K562 (cell line): ENCODE measurements around the gene TUBGCP5.

ENCODE experiments used
- CBX8 ChIP-seq: fragments of 200-600 bp; sonication (generic); IDR thresholded peaks from 2 replicates; pipeline ENCODE4 v1.6.1; 2012; ENCODE audit warnings: borderline replicate concordance, mixed run types, low read depth, mild to moderate bottlenecking, moderate library complexity, mixed read lengths, low read length, control low read depth, inconsistent platforms; ENCODE audit not compliant: poor library complexity, severe bottlenecking; ENCODE audit errors: extremely low read depth
- CTCF ChIP-seq, 3 experiments: IDR thresholded peaks in 2 of 3; conservative IDR thresholded peaks in 1 of 3; 2 replicates each; pipeline ENCODE4 v1.5.1; 2011 to 2012; ENCODE audit warnings: low read length in 3 of 3, mild to moderate bottlenecking in 3 of 3, control low read depth in 2 of 3, improper control_type of control experiment in 1 of 3, inconsistent platforms in 1 of 3, low read depth in 1 of 3, mixed read lengths in 1 of 3, moderate library complexity in 1 of 3; ENCODE audit not compliant: insufficient read depth in 2 of 3
- POLR2A ChIP-seq: fragments of 450-650 bp; conservative IDR thresholded peaks from 2 replicates; pipeline ENCODE4 v1.6.1; 2016
- SMC3 ChIP-seq: conservative IDR thresholded peaks from 2 replicates; pipeline ENCODE4 v1.6.1; 2011; ENCODE audit warnings: low read depth, low read length, improper control_type of control experiment; ENCODE audit not compliant: insufficient read depth
- SREBF2 ChIP-seq: sonication (generic); formaldehyde crosslinking; IDR thresholded peaks from 2 replicates; pipeline ENCODE4 v1.4.0; 2020; ENCODE audit warnings: mild to moderate bottlenecking, missing genetic modification reagents
- ZNF699 ChIP-seq: fragments of 250-450 bp; sonication (Bioruptor Pico); IDR thresholded peaks from 2 replicates; pipeline ENCODE4 v1.8.0; 2021; ENCODE audit warnings: mild to moderate bottlenecking, moderate library complexity; ENCODE audit not compliant: insufficient replicate concordance

- TF ChIP-seq ZNF699 (CRISPR knock-in tag) (no peak), SMC3 (no peak), SREBF2 (CRISPR knock-in tag) (no peak), CBX8 (no peak), POLR2A (no peak), CTCF (IDR thresholded peaks at IDR 0.05 in 2 of 3, conservative IDR thresholded peaks at IDR 0.05 in 1 of 3; ENCODE audit: insufficient read depth in 2 of 3, low read depth in 1 of 3, low read length in 3 of 3) (no peak)
Observed at GRCh38 chr15:23050708-23051107, 11.3 kb upstream of the TUBGCP5 start.
